Ishikawa (cell line): ENCODE data around the gene ZNF627.

Experiments
- CEBPB ChIP-seq: IDR thresholded peaks from 2 replicates; pipeline ENCODE4 v1.6.1; 2012
- EP300 ChIP-seq: IDR thresholded peaks from 2 replicates; pipeline ENCODE4 v1.6.1; 2012; ENCODE audit warnings: borderline replicate concordance
- FOXM1 ChIP-seq: IDR thresholded peaks from 2 replicates; pipeline ENCODE4 v1.6.1; 2012; ENCODE audit warnings: low read depth, borderline replicate concordance
- MAX ChIP-seq: IDR thresholded peaks from 2 replicates; pipeline ENCODE4 v1.6.1; 2012
- NFIC ChIP-seq: IDR thresholded peaks from 2 replicates; pipeline ENCODE4 v1.6.1; 2012
- RAD21 ChIP-seq: IDR thresholded peaks from 2 replicates; pipeline ENCODE4 v1.6.1; 2012; ENCODE audit warnings: low read depth
- TAF1 ChIP-seq: IDR thresholded peaks from 2 replicates; pipeline ENCODE4 v1.6.1; 2012; ENCODE audit warnings: low read depth, mild to moderate bottlenecking
- YY1 ChIP-seq: IDR thresholded peaks from 2 replicates; pipeline ENCODE4 v1.6.1; 2012; ENCODE audit warnings: low read depth

- TF ChIP-seq CEBPB: no peak
- no peak for TF ChIP-seq TAF1
- no peak for TF ChIP-seq YY1
- no peak for TF ChIP-seq NFIC
- TF ChIP-seq FOXM1: no peak
- no peak for TF ChIP-seq MAX
- no peak for TF ChIP-seq RAD21
- no peak for TF ChIP-seq EP300
These were observed 9.2 kb downstream of the ZNF627 start for GRCh38 chr19:11606484-11606883.
